AG10803 (cell line): ENCODE data around the gene DDAH1.

ENCODE experiments used
- DNase-seq: peaks from one replicate; pipeline ENCODE4 v3.0.0; 2010; ENCODE audit warnings: low read depth
- H3K4me3 ChIP-seq: 2 replicates; pipeline ENCODE4 v1.5.1; 2011; ENCODE audit warnings: mild to moderate bottlenecking, low read length, control low read depth
- CTCF ChIP-seq: conservative IDR thresholded peaks from 2 replicates; pipeline ENCODE4 v1.5.1; 2011; ENCODE audit warnings: mild to moderate bottlenecking, low read length, control low read depth, inconsistent platforms

The DDAH1 gene

GRCh38 chr1:85427331-85427730 is 37.6 kb downstream of the DDAH1 start:
- no peak for TF ChIP-seq CTCF
- H3K4me3 ChIP-seq = no peak overlapping the region
- DNase-seq = peak; percentile 55

GRCh38 chr1:85421179-85421578 is 43.8 kb downstream of the DDAH1 start:
- TF ChIP-seq CTCF = no peak
- DNase-seq = peak; percentile 49
- no peak overlapping the region for H3K4me3 ChIP-seq

DNA sequence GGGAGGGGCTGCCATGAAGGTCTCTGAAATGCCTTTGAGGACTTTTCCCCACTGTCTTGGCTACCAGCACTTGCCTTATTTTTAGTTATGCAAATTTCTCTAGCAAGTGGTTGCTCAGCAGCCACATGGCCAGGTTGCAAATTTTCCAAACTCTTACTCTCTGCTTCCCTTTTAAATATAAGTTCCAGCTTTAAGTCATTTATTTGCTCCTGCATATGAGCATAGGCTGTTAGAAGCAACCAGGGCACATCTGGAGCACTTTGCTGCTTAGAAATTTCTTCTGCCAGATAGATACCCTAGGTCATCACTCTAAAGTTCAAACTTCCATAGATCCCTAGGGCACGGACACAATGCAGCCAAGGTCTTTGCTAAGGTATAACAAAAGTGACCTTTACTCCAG is 44.8 kb downstream of the DDAH1 start:
- H3K4me3 ChIP-seq = no peak overlapping the region
- DNase-seq = no peak
- TF ChIP-seq CTCF = no peak

- no peak overlapping the region for H3K4me3 ChIP-seq
- DNase-seq = no peak
- TF ChIP-seq CTCF = no peak
Observed at GRCh38 chr1:85417876-85418275, 47.1 kb downstream of the DDAH1 start.

DNA sequence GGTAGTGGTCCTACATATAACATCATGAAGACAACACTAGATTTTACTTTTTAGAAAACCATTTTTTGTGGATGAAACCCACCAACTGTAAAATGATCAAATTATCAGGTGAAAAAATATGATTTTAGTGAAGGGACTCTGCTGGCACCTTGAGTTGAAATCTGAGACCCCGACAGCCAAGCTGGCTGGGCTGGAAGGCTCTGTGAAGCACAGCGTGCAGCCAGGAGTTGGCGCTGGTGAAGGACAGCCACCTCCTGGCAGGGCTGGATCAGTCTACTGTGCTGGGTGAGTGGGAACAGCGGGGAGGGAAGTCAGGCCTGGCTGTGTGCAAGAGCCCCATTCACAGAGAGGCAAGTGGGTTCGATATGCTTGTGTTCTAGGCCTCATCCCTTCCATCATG is 47.9 kb downstream of the DDAH1 start:
- TF ChIP-seq CTCF = no peak
- H3K4me3 ChIP-seq = no peak overlapping the region
- no peak for DNase-seq

DNA sequence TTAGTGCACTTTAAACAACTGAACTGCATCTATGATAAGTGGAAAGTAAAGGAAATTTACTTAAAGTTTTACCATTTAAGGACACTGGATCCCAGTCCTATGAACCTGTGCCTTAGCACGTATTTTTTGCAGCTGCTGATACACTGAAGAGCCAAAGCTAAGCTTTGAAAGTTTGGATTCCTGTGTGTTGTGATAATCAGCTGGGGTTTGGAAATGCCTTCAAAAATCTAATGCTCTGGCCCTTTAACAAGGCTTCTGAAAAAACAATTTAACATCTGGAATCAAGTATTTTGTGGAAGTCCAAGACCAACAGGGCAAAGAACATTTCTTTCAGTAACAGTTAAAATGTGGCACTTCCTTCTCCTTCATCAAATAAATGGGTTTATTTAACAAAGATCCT is 51.8 kb downstream of the DDAH1 start:
- H3K4me3 ChIP-seq = no peak overlapping the region
- no peak for TF ChIP-seq CTCF
- peak; percentile 76 for DNase-seq

GRCh38 chr1:85411567-85412305 is 53.2 kb downstream of the DDAH1 start:
- peak; percentile 85 for DNase-seq
- no peak for TF ChIP-seq CTCF
- H3K4me3 ChIP-seq = no peak overlapping the region
